ENCODE measurements around the gene MFRP. TPM values are rescaled to one million over a fixed set of nuclear protein-coding genes. Genes with fewer than 3 reads are reported as not detected.
"Not testable (repeated sequence)": the region's sequence is repeated elsewhere in the genome, so short reads cannot be mapped to it uniquely, and the experiment has no call there.

Gene MFRP
- under 1 TPM in 1 of 4 donors, not detected in 3; 0.11 TPM for total RNA-seq

GRCh38 chr11:119346605-119347004 lies at the start of gene MFRP:
Gene MFRP, minus strand, starts transcription at chr11:119346705. Its CDS starts 192 bp downstream, at chr11:119346513.
- DNase-seq (ENCODE audit: low spot score in 2 of 2): no peak
- H3K4me1 ChIP-seq: peaks cover 15% of the 10 kb centered on the region
- no peak within 1 kb of the TSS for H3K4me3 ChIP-seq
- no peaks in the 10 kb centered on the region for H3K36me3 ChIP-seq
- TF ChIP-seq EP300 (IDR thresholded peaks at IDR 0.05): no peak
- TF ChIP-seq, protein P1, sequence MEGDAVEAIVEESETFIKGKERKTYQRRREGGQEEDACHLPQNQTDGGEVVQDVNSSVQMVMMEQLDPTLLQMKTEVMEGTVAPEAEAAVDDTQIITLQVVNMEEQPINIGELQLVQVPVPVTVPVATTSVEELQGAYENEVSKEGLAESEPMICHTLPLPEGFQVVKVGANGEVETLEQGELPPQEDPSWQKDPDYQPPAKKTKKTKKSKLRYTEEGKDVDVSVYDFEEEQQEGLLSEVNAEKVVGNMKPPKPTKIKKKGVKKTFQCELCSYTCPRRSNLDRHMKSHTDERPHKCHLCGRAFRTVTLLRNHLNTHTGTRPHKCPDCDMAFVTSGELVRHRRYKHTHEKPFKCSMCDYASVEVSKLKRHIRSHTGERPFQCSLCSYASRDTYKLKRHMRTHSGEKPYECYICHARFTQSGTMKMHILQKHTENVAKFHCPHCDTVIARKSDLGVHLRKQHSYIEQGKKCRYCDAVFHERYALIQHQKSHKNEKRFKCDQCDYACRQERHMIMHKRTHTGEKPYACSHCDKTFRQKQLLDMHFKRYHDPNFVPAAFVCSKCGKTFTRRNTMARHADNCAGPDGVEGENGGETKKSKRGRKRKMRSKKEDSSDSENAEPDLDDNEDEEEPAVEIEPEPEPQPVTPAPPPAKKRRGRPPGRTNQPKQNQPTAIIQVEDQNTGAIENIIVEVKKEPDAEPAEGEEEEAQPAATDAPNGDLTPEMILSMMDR (IDR thresholded peaks at IDR 0.05): no peak
- TF ChIP-seq POLR2AphosphoS5 (IDR thresholded peaks at IDR 0.05): no peak
- no peak for TF ChIP-seq POLR2A (IDR thresholded peaks at IDR 0.05)
- WGBS: 55% methylated on average over 6 of the region's 6 CpGs
- no peaks in the 10 kb centered on the region for H3K9me3 ChIP-seq
- no peaks in the 10 kb centered on the region for H3K27me3 ChIP-seq
- H3K27ac ChIP-seq: peak within 1 kb of the TSS; percentile 75

- H3K27me3 ChIP-seq: no peaks in the 10 kb centered on the region
- H3K36me3 ChIP-seq: no peaks in the 10 kb centered on the region
- DNase-seq (ENCODE audit: low spot score in 2 of 2): no peak
- no peak overlapping the region for H3K4me3 ChIP-seq
- H3K4me1 ChIP-seq: no peaks in the 10 kb centered on the region
- H3K9me3 ChIP-seq: no peaks in the 10 kb centered on the region
- TF ChIP-seq POLR2A (IDR thresholded peaks at IDR 0.05): no peak
- no peak for TF ChIP-seq EP300 (IDR thresholded peaks at IDR 0.05)
- TF ChIP-seq, protein P1 (IDR thresholded peaks at IDR 0.05): no peak
- no peak for TF ChIP-seq POLR2AphosphoS5 (IDR thresholded peaks at IDR 0.05)
- WGBS: 92% methylated on average over 7 of the region's 7 CpGs
- H3K27ac ChIP-seq: no peak overlapping the region
These were observed 44.8 kb upstream of the MFRP start for GRCh38 chr11:119391275-119391674.

GRCh38 chr11:119389611-119390254 lies 43.2 kb upstream of the MFRP start:
- no peak overlapping the region for H3K4me3 ChIP-seq
- no peaks in the 10 kb centered on the region for H3K4me1 ChIP-seq
- no peak for TF ChIP-seq EP300 (IDR thresholded peaks at IDR 0.05)
- TF ChIP-seq, protein P1 (IDR thresholded peaks at IDR 0.05): peak in 1 of 2 donors; percentile 18
- DNase-seq (ENCODE audit: low spot score in 2 of 2): no peak
- H3K27me3 ChIP-seq: no peaks in the 10 kb centered on the region
- WGBS: 78% methylated on average over 5 of the region's 5 CpGs
- no peak overlapping the region for H3K27ac ChIP-seq
- no peaks in the 10 kb centered on the region for H3K36me3 ChIP-seq
- no peaks in the 10 kb centered on the region for H3K9me3 ChIP-seq

- Histone ChIP-seq H3K4me1 (no peaks in the 10 kb centered on the region), H3K27ac (no peak overlapping the region), H3K9me3 (no peaks in the 10 kb centered on the region), H3K36me3 (no peaks in the 10 kb centered on the region), H3K27me3 (no peaks in the 10 kb centered on the region), H3K4me3 (no peak overlapping the region)
- TF ChIP-seq POLR2A (IDR thresholded peaks at IDR 0.05) (no peak), POLR2AphosphoS5 (IDR thresholded peaks at IDR 0.05) (no peak), EP300 (IDR thresholded peaks at IDR 0.05) (no peak)
- TF ChIP-seq, protein P1 (IDR thresholded peaks at IDR 0.05): no peak
- DNase-seq (ENCODE audit: low spot score in 2 of 2): no peak
- 84% methylated on average over 7 of the region's 7 CpGs for WGBS
These were observed 41.6 kb upstream of the MFRP start for GRCh38 chr11:119388103-119388502.

- peaks cover 18% of the 10 kb centered on the region for H3K4me1 ChIP-seq
- no peak overlapping the region for H3K4me3 ChIP-seq
- 95% methylated on average over 2 of the region's 2 CpGs for WGBS
- no peaks in the 10 kb centered on the region for H3K36me3 ChIP-seq
- no peaks in the 10 kb centered on the region for H3K27me3 ChIP-seq
- H3K27ac ChIP-seq: no peak overlapping the region
- no peak for TF ChIP-seq POLR2A (IDR thresholded peaks at IDR 0.05)
- no peak for TF ChIP-seq POLR2AphosphoS5 (IDR thresholded peaks at IDR 0.05)
- TF ChIP-seq EP300 (IDR thresholded peaks at IDR 0.05): no peak
- TF ChIP-seq, protein P1 (IDR thresholded peaks at IDR 0.05): no peak
- H3K9me3 ChIP-seq: no peaks in the 10 kb centered on the region
- DNase-seq (ENCODE audit: low spot score in 2 of 2): no peak
These were observed 37.8 kb upstream of the MFRP start for GRCh38 chr11:119384332-119384731.

DNA sequence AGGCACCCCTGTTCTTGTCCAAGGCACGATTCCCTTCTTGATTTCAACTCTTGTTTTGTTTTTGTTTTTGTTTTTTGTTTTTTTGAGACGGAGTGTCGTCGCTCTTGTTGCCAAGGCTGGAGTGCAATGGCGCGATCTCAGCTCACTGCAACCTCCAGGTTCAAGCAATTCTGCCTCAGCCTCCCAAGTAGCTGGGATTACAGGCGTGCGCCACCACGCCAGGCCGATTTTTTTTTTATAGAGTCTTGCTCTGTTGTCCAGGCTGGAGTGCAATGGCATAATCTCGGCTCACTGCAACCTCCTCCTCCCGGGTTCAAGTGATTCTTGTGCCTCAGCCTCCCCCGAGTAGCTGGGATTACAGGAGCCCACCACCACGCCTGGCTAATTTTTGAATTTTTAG lies 36.0 kb upstream of the MFRP start:
- H3K9me3 ChIP-seq; H3K36me3 ChIP-seq; DNase-seq (ENCODE audit: low spot score in 2 of 2); H3K27me3 ChIP-seq; H3K27ac ChIP-seq: not testable (repeated sequence)
- 87% methylated on average over 14 of the region's 14 CpGs for WGBS
- Histone ChIP-seq H3K4me1 (peaks cover 18% of the 10 kb centered on the region), H3K4me3 (peak overlapping the region; percentile 44)
